HEK293 (cell line): Measurements from ENCODE around the gene PDZD4.
A peak's percentile ranks its signal among the peaks of the same experiment; 100 is the strongest.

Source experiments
- CTCF ChIA-PET: fragments of 350-600 bp; formaldehyde crosslinking; extraction: SDS; loops from one replicate; lab custom pipeline; 2021; ENCODE audit warnings: antibody characterized with exemption; lab: Yijun Ruan, JAX
- POLR2A ChIA-PET: fragments of 300-600 bp; formaldehyde crosslinking; extraction: SDS; loops from one replicate; lab custom pipeline; 2020; ENCODE audit warnings: antibody characterized with exemption, inconsistent platforms; lab: Yijun Ruan, JAX
- H3K27ac ChIP-seq: fragments of 200-500 bp; sonication (Bioruptor generic); 2 replicates; pipeline ENCODE4 v1.5.1; 2014; ENCODE audit warnings: low read depth, low read length, control low read depth, inconsistent platforms; ENCODE audit errors: extremely low read depth
- H3K36me3 ChIP-seq, 2 experiments: fragments of 200-500 bp in 1 of 2; sonication (Bioruptor generic) in 1 of 2; 1 replicate in 1 of 2; 2 replicates in 1 of 2; pipeline ENCODE4 v1.5.1; 2014 to 2017; ENCODE audit warnings: inconsistent platforms in 2 of 2, low read length in 2 of 2; ENCODE audit not compliant: control insufficient read depth in 2 of 2, insufficient read depth in 1 of 2
- H3K4me1 ChIP-seq: fragments of 200-500 bp; sonication (Bioruptor generic); 2 replicates; pipeline ENCODE4 v1.5.1; 2014; ENCODE audit warnings: mild to moderate bottlenecking, low read length, inconsistent platforms; ENCODE audit not compliant: control insufficient read depth, insufficient read depth
- H3K4me3 ChIP-seq: 2 replicates; pipeline ENCODE4 v1.5.1; 2011; ENCODE audit warnings: low read depth, mild to moderate bottlenecking, control low read depth, low read length, moderate library complexity
- H3K9me3 ChIP-seq: fragments of 200-500 bp; sonication (Bioruptor generic); 2 replicates; pipeline ENCODE4 v1.5.1; 2014; ENCODE audit warnings: low read depth, low read length, inconsistent platforms; ENCODE audit not compliant: control insufficient read depth, insufficient read depth
- BCL11B ChIP-seq: fragments of 450-650 bp; formaldehyde crosslinking; IDR thresholded peaks from 2 replicates; pipeline ENCODE4 v1.5.1; 2016; ENCODE audit warnings: low read depth, missing biosample characterization, missing genetic modification characterization
- KLF1 ChIP-seq: fragments of 450-650 bp; formaldehyde crosslinking; IDR thresholded peaks from 2 replicates; pipeline ENCODE4 v1.5.1; 2016; ENCODE audit warnings: missing biosample characterization, missing genetic modification characterization
- REPIN1 ChIP-seq: fragments of 450-650 bp; formaldehyde crosslinking; IDR thresholded peaks from 2 replicates; pipeline ENCODE4 v1.5.1; 2017; ENCODE audit warnings: missing biosample characterization, missing genetic modification characterization, low read depth
- TRIM28 ChIP-seq: IDR thresholded peaks from 2 replicates; pipeline ENCODE4 v1.6.1; 2011; ENCODE audit warnings: low read length, control low read depth, borderline replicate concordance
- YY1 ChIP-seq: fragments of 450-650 bp; formaldehyde crosslinking; IDR thresholded peaks from 2 replicates; pipeline ENCODE4 v1.5.1; 2018; ENCODE audit warnings: missing biosample characterization, missing genetic modification characterization
- ZBTB10 ChIP-seq: fragments of 450-650 bp; formaldehyde crosslinking; IDR thresholded peaks from 2 replicates; pipeline ENCODE4 v1.5.1; 2016; ENCODE audit warnings: missing biosample characterization, missing genetic modification characterization
- ZBTB8A ChIP-seq: fragments of 450-650 bp; formaldehyde crosslinking; IDR thresholded peaks from 2 replicates; pipeline ENCODE4 v1.5.1; 2016; ENCODE audit warnings: missing biosample characterization, missing genetic modification characterization
- ZNF148 ChIP-seq: fragments of 450-650 bp; formaldehyde crosslinking; IDR thresholded peaks from 2 replicates; pipeline ENCODE4 v1.5.0; 2017; ENCODE audit warnings: missing biosample characterization, missing genetic modification characterization, borderline replicate concordance
- ZNF16 ChIP-seq: fragments of 450-650 bp; formaldehyde crosslinking; IDR thresholded peaks from 2 replicates; pipeline ENCODE4 v1.5.1; 2016; ENCODE audit warnings: low read depth, missing biosample characterization, missing genetic modification characterization
- ZNF184 ChIP-seq: fragments of 450-650 bp; IDR thresholded peaks from 2 replicates; pipeline ENCODE4 v1.5.1; 2018; ENCODE audit warnings: missing biosample characterization, mild to moderate bottlenecking, missing genetic modification characterization
- ZNF202 ChIP-seq: fragments of 450-650 bp; formaldehyde crosslinking; IDR thresholded peaks from 2 replicates; pipeline ENCODE4 v1.5.1; 2016; ENCODE audit warnings: missing biosample characterization, missing genetic modification characterization, borderline replicate concordance
- ZNF239 ChIP-seq: fragments of 450-650 bp; formaldehyde crosslinking; IDR thresholded peaks from 2 replicates; pipeline ENCODE4 v1.5.1; 2016; ENCODE audit warnings: missing biosample characterization, missing genetic modification characterization
- ZNF266 ChIP-seq: fragments of 450-650 bp; formaldehyde crosslinking; IDR thresholded peaks from 2 replicates; pipeline ENCODE4 v1.5.1; 2016; ENCODE audit warnings: missing biosample characterization, missing genetic modification characterization, low read depth
- ZNF274 ChIP-seq, 2 experiments: fragments of 200-500 bp in 1 of 2; fragments of 450-650 bp in 1 of 2; sonication (Bioruptor generic) in 1 of 2; formaldehyde crosslinking in 1 of 2; IDR thresholded peaks; 2 replicates each; pipeline versions ENCODE4 v1.5.1 to v1.6.1; 2014 to 2016; ENCODE audit warnings: borderline replicate concordance in 1 of 2, inconsistent platforms in 1 of 2, low read length in 1 of 2, missing biosample characterization in 1 of 2, missing genetic modification characterization in 1 of 2
- ZNF350 ChIP-seq: fragments of 450-650 bp; formaldehyde crosslinking; IDR thresholded peaks from 2 replicates; pipeline ENCODE4 v1.5.0; 2017; ENCODE audit warnings: missing biosample characterization, mild to moderate bottlenecking, missing genetic modification characterization
- ZNF48 ChIP-seq: fragments of 450-650 bp; formaldehyde crosslinking; IDR thresholded peaks from 2 replicates; pipeline ENCODE4 v1.5.1; 2016; ENCODE audit warnings: missing biosample characterization, missing genetic modification characterization
- ZNF544 ChIP-seq: fragments of 450-650 bp; formaldehyde crosslinking; IDR thresholded peaks from 2 replicates; pipeline ENCODE4 v1.5.0; 2017; ENCODE audit warnings: missing biosample characterization, missing genetic modification characterization
- ZNF580 ChIP-seq: fragments of 450-650 bp; formaldehyde crosslinking; IDR thresholded peaks from 2 replicates; pipeline ENCODE4 v1.5.1; 2016; ENCODE audit warnings: missing biosample characterization, missing genetic modification characterization
- ZNF629 ChIP-seq: fragments of 450-650 bp; formaldehyde crosslinking; IDR thresholded peaks from 2 replicates; pipeline ENCODE4 v1.5.1; 2017; ENCODE audit warnings: missing biosample characterization, missing genetic modification characterization
- ZNF701 ChIP-seq: fragments of 450-650 bp; formaldehyde crosslinking; IDR thresholded peaks from 2 replicates; pipeline ENCODE4 v1.5.1; 2016; ENCODE audit warnings: missing biosample characterization, missing genetic modification characterization
- ZNF707 ChIP-seq: fragments of 450-650 bp; formaldehyde crosslinking; IDR thresholded peaks from 2 replicates; pipeline ENCODE4 v1.5.1; 2016; ENCODE audit warnings: missing biosample characterization, missing genetic modification characterization
- TF ChIP-seq, protein P1 (sequence below): IDR thresholded peaks from 2 replicates; pipeline ENCODE4 v1.6.1; 2011; ENCODE audit warnings: mild to moderate bottlenecking, low read depth, low read length, borderline replicate concordance

PDZD4 gene

DNA sequence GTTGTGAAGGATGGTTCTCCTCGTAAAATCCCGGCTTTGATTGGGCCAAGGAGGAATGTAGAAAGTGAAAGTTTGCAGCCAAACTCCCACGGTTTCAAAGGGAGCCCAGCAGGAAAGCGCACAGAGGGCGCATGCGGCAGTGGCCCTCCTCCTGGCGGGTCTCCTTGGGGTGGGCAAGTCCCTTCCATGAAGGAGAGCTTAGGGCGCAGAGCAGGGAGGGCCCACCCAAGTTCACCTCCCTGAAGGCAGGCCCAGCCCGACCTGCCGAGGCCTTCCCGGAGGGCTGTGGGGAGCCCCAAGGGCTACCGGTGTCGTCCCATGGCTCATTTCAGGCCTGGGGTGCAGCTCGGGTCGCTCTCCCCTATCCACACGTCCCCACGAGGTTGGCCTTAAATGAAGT, 2.0 kb downstream of the PDZD4 start:
- Histone ChIP-seq H3K36me3 (no peaks in the 10 kb centered on the region), H3K4me3 (no peak overlapping the region), H3K9me3 (no peaks in the 10 kb centered on the region), H3K27ac (no peak overlapping the region), H3K4me1 (no peaks in the 10 kb centered on the region)
- ChIA-PET POLR2A (interaction anchor here (1.1 to 1.5 kb wide), 3 partner anchors 9 to 21 kb away, joined by 3 to 9 read pairs (median 3); no protein-coding TSS in a partner anchor), CTCF (interaction anchor here (1.2 kb wide), 1 partner anchor 95 kb away, joined by 5 read pairs; no protein-coding TSS in a partner anchor)
- TF ChIP-seq ZNF148 (tag by site-specific recombination): no peak
- no peak for TF ChIP-seq ZNF580 (tag by site-specific recombination)
- TF ChIP-seq ZNF184 (tag by site-specific recombination): no peak

DNA sequence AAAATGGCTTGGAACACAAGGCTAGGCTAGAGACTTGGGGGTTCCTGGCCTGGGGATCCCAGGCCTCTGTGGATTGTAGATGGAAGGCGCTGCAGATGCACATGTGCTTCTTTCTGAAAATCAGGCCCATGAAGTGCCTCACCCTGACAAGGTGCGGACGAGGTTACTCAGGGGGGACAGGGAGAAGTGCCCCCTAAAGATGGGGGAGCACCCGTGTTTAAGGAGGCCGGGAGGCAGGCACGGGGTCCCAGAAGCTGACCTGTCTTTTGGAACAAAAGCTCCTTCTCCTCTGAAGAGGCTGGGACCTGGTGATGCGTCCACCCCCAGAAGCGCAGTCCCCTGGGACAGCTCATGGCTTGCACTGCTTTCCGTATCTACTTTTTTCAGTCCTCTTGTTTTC, 2.4 kb downstream of the PDZD4 start:
- CTCF ChIA-PET: no interaction called here
- Histone ChIP-seq H3K4me3 (no peak overlapping the region), H3K9me3 (no peaks in the 10 kb centered on the region), H3K4me1 (no peaks in the 10 kb centered on the region), H3K36me3 (no peaks in the 10 kb centered on the region), H3K27ac (no peak overlapping the region)
- TF ChIP-seq ZNF48 (tag by site-specific recombination) (no peak), ZBTB10 (tag by site-specific recombination) (0 out of 2 replicates have a peak, but pooled peaks have one; percentile 25)
- POLR2A ChIA-PET: interaction anchor here (1.1 to 1.5 kb wide), 2 partner anchors 9 to 21 kb away, joined by 3 read pairs; no protein-coding TSS in a partner anchor

DNA sequence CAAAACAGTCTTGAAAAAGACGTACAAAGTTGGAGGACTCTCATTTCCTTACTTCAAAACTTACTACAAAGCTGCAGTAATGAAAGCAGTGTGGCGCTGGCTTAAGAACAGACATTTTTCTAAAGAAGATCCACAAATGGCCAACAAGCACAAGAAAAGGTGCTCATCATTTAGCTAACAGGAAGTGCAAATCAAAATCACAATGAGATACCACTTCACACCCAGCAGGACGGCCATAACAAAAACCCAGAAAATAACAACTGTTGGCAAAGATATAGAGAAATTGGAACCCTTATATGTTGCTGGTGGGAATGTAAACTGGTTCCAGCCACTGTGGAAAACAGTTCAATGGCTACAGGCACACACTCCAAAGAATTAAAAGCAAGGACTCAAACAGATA, 3.3 kb downstream of the PDZD4 start:
- Histone ChIP-seq H3K27ac (no peak overlapping the region), H3K4me3 (no peak overlapping the region), H3K9me3 (no peaks in the 10 kb centered on the region), H3K4me1 (no peaks in the 10 kb centered on the region), H3K36me3 (no peaks in the 10 kb centered on the region)
- CTCF ChIA-PET: no interaction called here
- POLR2A ChIA-PET: interaction anchor here (1.1 kb wide), 1 partner anchor 8 kb away, joined by 3 read pairs; no protein-coding TSS in a partner anchor
- TF ChIP-seq ZNF202 (tag by site-specific recombination): no peak
- no peak for TF ChIP-seq ZNF239 (tag by site-specific recombination)
- TF ChIP-seq REPIN1 (tag by site-specific recombination): no peak
- no peak for TF ChIP-seq KLF1 (tag by site-specific recombination)
- no peak for TF ChIP-seq ZNF148 (tag by site-specific recombination)
- no peak for TF ChIP-seq TRIM28
- no peak for TF ChIP-seq ZNF707 (tag by site-specific recombination)
- TF ChIP-seq, protein P1, sequence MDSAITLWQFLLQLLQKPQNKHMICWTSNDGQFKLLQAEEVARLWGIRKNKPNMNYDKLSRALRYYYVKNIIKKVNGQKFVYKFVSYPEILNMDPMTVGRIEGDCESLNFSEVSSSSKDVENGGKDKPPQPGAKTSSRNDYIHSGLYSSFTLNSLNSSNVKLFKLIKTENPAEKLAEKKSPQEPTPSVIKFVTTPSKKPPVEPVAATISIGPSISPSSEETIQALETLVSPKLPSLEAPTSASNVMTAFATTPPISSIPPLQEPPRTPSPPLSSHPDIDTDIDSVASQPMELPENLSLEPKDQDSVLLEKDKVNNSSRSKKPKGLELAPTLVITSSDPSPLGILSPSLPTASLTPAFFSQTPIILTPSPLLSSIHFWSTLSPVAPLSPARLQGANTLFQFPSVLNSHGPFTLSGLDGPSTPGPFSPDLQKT: no peak
- no peak for TF ChIP-seq ZBTB8A (tag by site-specific recombination)
- no peak for TF ChIP-seq ZNF266
- TF ChIP-seq ZNF16 (tag by site-specific recombination): no peak
- TF ChIP-seq BCL11B (tag by site-specific recombination): no peak
- TF ChIP-seq ZNF350 (tag by site-specific recombination): no peak
- no peak for TF ChIP-seq ZNF701 (tag by site-specific recombination)
- no peak for TF ChIP-seq ZNF629 (tag by site-specific recombination)
- no peak for TF ChIP-seq ZNF544 (tag by site-specific recombination)
- TF ChIP-seq ZNF274 (IDR thresholded peaks at IDR 0.05; ENCODE audit: low read length): no peak
- TF ChIP-seq ZNF274 (tag by site-specific recombination; IDR thresholded peaks at IDR 0.05; ENCODE audit: borderline replicate concordance): no peak
- TF ChIP-seq YY1 (tag by site-specific recombination): no peak
